Astrocyte (in vitro differentiated cells and primary cell): ENCODE data around the gene CMC1.

Source experiments
- EZH2 ChIP-seq: IDR thresholded peaks from 2 replicates; pipeline ENCODE4 v1.6.1; 2012; ENCODE audit warnings: mild to moderate bottlenecking, low read length, inconsistent platforms; ENCODE audit not compliant: insufficient read depth
- TF ChIP-seq, protein P1 (sequence below): IDR thresholded peaks from 2 replicates; pipeline ENCODE4 v1.5.1; 2011; ENCODE audit warnings: low read depth, mild to moderate bottlenecking, inconsistent platforms, low read length, moderate library complexity; ENCODE audit not compliant: insufficient read depth

DNA sequence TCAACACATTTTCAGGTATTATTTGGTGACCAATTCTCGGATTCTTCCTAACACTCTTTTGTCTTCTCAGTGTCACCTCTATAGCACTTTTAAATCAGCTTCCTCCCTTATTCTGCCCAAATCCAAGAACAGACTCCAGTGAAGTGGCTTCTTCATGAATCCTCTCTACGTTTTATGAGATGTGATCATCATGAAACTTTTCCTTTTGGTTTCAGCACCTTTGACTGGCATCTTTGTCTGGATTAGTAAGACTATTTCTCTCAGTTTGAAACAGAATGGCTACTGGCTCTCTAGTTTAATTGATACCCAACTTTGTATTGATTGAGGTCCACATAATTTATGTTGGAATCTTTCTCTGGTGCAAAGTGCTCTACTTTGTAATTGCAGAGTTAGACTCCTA, 45.6 kb downstream of the CMC1 start:
- no peak for TF ChIP-seq EZH2
- TF ChIP-seq, protein P1, sequence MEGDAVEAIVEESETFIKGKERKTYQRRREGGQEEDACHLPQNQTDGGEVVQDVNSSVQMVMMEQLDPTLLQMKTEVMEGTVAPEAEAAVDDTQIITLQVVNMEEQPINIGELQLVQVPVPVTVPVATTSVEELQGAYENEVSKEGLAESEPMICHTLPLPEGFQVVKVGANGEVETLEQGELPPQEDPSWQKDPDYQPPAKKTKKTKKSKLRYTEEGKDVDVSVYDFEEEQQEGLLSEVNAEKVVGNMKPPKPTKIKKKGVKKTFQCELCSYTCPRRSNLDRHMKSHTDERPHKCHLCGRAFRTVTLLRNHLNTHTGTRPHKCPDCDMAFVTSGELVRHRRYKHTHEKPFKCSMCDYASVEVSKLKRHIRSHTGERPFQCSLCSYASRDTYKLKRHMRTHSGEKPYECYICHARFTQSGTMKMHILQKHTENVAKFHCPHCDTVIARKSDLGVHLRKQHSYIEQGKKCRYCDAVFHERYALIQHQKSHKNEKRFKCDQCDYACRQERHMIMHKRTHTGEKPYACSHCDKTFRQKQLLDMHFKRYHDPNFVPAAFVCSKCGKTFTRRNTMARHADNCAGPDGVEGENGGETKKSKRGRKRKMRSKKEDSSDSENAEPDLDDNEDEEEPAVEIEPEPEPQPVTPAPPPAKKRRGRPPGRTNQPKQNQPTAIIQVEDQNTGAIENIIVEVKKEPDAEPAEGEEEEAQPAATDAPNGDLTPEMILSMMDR = no peak
